Right lobe of liver (tissue), 6 donors: ENCODE data around the gene DUSP15. TPM values are rescaled to one million over a fixed set of nuclear protein-coding genes. Genes with fewer than 3 reads are reported as not detected.

Source experiments
- ATAC-seq, 4 donors: fragments of 200-7000 bp; cut with Tn5 transposase; one replicate each; pipeline ENCODE4 v1.9.1; 2020; ENCODE audit warnings: mild to moderate bottlenecking in 4 of 4, moderate library complexity in 4 of 4
- DNase-seq, 3 donors: peaks; one replicate each; pipeline ENCODE4 v3.0.0-alpha.2; 2020
- H3K27ac ChIP-seq, 3 donors: fragments of 200-600 bp; one replicate each; pipeline ENCODE4 v1.8.0; 2022
- H3K27me3 ChIP-seq, 2 donors: fragments of 200-600 bp; one replicate each; pipeline ENCODE4 v1.8.0; 2022
- H3K36me3 ChIP-seq, 4 donors: fragments of 200-600 bp; sonication (generic) in 1 of 4; one replicate each; pipeline versions ENCODE4 v1.5.1 to v1.8.0; 2017 to 2022; ENCODE audit warnings: control low read depth in 1 of 4
- H3K4me1 ChIP-seq, 4 donors: fragments of 200-600 bp; sonication (generic) in 1 of 4; one replicate each; pipeline versions ENCODE4 v1.5.1 to v1.8.0; 2017 to 2022; ENCODE audit warnings: control low read depth in 1 of 4
- H3K4me3 ChIP-seq, 3 donors: fragments of 200-600 bp; one replicate each; pipeline ENCODE4 v1.8.0; 2022
- H3K9me3 ChIP-seq, 4 donors: fragments of 200-600 bp; sonication (generic) in 1 of 4; one replicate each; pipeline versions ENCODE4 v1.5.1 to v1.8.0; 2017 to 2022; ENCODE audit warnings: control low read depth in 1 of 4
- POLR2A ChIP-seq: fragments of 450-650 bp; IDR thresholded peaks from one replicate; pipeline ENCODE4 v1.6.1; 2017; ENCODE audit warnings: antibody characterized with exemption, mild to moderate bottlenecking
- whole genome bisulfite sequencing: methylation state at CpG from one replicate; pipeline ENCODE4 v1.1.6; 2018; ENCODE audit warnings: low coverage, low lambda C conversion rate; ENCODE audit not compliant: insufficient coverage; ENCODE audit errors: missing lambda C conversion rate; 5-methylcytosine and 5-hydroxymethylcytosine counted together
- intact Hi-C, 2 donors: fragments of 100-400 bp; cut with DNase I; formaldehyde crosslinking; loops; one replicate each; pipeline versions ENCODE4 v1.11.2 to v1.14.1; 2022
- total RNA-seq, 6 experiments: library from RNA; depleted of rRNA in 2 of 6; stranded (reverse); fragments of >200 nt in 2 of 6; fragmentation: NEBNext Ultra II Directional in 3 of 6; extraction: Animal tissue kit (Norgen Biotek cat#: 25700) in 3 of 6; gene quantifications; one replicate each; pipeline versions ENCODE4 v1.1.0 to v1.2.4, GENCODE V29; 2016 to 2023
- TF ChIP-seq, protein P1 (sequence below), 4 donors: fragments of 200-600 bp in 3 of 4; fragments of 450-650 bp in 1 of 4; IDR thresholded peaks; one replicate each; pipeline versions ENCODE4 v1.5.1 to v1.8.0; 2016 to 2022; ENCODE audit warnings: antibody characterized with exemption in 4 of 4, mild to moderate bottlenecking in 2 of 4
- donor health status: DM: no; HTN: yes; CAD: no.
- donor health status: DM: no; HTN: no; CAD: no.
- donor health status: DM: no; HTN: no; CAD: no.
- donor health status: DM: no; HTN: yes; CAD: no.
- donor health status: DM: no; HTN: yes; CAD: no.

The DUSP15 gene
- total RNA-seq, 6 experiments from 2014 or later, result 0.22 to 1.1 (median 0.42) TPM; not detected in 3

GRCh38 chr20:31845300-31845863 is 24.9 kb downstream of the DUSP15 start, which contains the start of gene FOXS1:
TSS of gene FOXS1 (minus strand) at chr20:31845604. CDS start at chr20:31845542, 62 bp downstream.
- intact Hi-C loops, result loop anchor here in 1 of 2 donors (10.0 kb wide), 1 partner anchor 249 kb away; no protein-coding TSS in a partner anchor
- ATAC-seq, result peak in 2 of 4 donors; percentile 3 to 12
- TF ChIP-seq, protein P1, sequence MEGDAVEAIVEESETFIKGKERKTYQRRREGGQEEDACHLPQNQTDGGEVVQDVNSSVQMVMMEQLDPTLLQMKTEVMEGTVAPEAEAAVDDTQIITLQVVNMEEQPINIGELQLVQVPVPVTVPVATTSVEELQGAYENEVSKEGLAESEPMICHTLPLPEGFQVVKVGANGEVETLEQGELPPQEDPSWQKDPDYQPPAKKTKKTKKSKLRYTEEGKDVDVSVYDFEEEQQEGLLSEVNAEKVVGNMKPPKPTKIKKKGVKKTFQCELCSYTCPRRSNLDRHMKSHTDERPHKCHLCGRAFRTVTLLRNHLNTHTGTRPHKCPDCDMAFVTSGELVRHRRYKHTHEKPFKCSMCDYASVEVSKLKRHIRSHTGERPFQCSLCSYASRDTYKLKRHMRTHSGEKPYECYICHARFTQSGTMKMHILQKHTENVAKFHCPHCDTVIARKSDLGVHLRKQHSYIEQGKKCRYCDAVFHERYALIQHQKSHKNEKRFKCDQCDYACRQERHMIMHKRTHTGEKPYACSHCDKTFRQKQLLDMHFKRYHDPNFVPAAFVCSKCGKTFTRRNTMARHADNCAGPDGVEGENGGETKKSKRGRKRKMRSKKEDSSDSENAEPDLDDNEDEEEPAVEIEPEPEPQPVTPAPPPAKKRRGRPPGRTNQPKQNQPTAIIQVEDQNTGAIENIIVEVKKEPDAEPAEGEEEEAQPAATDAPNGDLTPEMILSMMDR (IDR thresholded peaks at IDR 0.05), result no peak
- no peak within 1 kb of the TSS for H3K27ac ChIP-seq
- H3K4me1 ChIP-seq, result no peaks in the 10 kb centered on the region
- 44% methylated on average over 3 of the region's 21 CpGs for WGBS
- H3K9me3 ChIP-seq, result no peaks in the 10 kb centered on the region
- no peak for DNase-seq
- no peak within 1 kb of the TSS for H3K4me3 ChIP-seq
- H3K27me3 ChIP-seq, result no peaks in the 10 kb centered on the region
- H3K36me3 ChIP-seq, result no peaks in the 10 kb centered on the region

DNA sequence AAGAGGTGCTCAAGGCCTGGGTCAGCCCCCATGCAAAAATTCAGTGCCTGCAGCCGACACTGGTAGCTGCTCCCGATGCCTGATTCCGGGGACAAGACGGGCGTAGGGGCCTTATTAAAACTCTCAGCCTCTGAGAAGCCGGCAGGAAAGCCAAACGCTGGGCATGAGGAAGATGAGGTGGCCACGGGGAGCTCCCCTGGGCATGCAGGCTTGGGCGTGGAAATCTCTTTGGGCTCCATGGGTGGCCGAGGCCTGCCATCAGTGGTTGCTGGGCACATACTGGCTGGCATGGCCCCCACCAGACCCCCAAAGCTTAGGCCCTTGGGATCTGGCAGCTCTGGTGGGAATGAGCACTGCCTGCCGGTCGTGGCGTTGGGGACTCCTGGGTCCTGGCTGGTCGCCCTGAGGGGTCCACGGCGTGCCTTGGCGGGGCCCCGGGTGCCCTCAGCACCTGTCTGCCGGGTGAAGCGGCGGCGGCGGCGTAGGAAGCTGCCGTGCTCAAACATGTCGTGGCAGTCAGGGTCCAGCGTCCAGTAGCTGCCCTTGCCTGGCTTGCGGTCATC is 25.5 kb downstream of the DUSP15 start:
- no peak overlapping the region for H3K27ac ChIP-seq
- H3K36me3 ChIP-seq, result no peaks in the 10 kb centered on the region
- WGBS, result 83% methylated on average over 8 of the region's 28 CpGs
- no peaks in the 10 kb centered on the region for H3K4me1 ChIP-seq
- no peak for TF ChIP-seq POLR2A
- TF ChIP-seq, protein P1 (IDR thresholded peaks at IDR 0.05), result no peak
- intact Hi-C loops, result loop anchor here in 1 of 2 donors (10.0 kb wide), 1 partner anchor 250 kb away; no protein-coding TSS in a partner anchor
- ATAC-seq (no peak), DNase-seq (no peak)
- no peaks in the 10 kb centered on the region for H3K9me3 ChIP-seq
- no peaks in the 10 kb centered on the region for H3K27me3 ChIP-seq
- no peak overlapping the region for H3K4me3 ChIP-seq

DNA sequence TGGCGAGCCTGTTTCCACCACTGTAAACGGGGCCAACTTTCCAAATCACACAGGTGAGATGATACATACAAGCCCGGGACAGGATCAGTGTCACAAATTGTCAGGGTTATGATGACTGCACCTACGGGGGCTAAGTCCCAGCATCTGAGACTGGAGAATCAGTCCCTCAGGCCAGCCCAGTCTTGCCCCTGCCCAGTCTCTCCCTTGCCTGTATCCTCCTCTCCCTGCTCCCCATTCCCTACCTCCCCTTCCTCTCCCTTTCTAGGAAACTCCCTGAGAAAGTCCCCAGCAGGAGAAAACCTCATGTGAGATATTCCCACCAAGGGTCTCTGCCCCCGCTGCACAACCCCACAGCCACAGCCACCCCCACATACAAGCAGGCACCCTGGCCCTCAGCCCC is 26.4 kb downstream of the DUSP15 start:
- H3K27ac ChIP-seq, result no peak overlapping the region
- 86% methylated on average over 2 of the region's 5 CpGs for WGBS
- no peaks in the 10 kb centered on the region for H3K9me3 ChIP-seq

GRCh38 chr20:31843288-31843687 is 27.0 kb downstream of the DUSP15 start:
- no peak for ATAC-seq
- Histone ChIP-seq H3K27me3 (no peaks in the 10 kb centered on the region), H3K27ac (no peak overlapping the region), H3K4me3 (no peak overlapping the region), H3K9me3 (no peaks in the 10 kb centered on the region), H3K36me3 (no peaks in the 10 kb centered on the region), H3K4me1 (no peaks in the 10 kb centered on the region)
- TF ChIP-seq, protein P1 (IDR thresholded peaks at IDR 0.05), result no peak
- no peak for TF ChIP-seq POLR2A
- intact Hi-C loops, result loop anchor here in 1 of 2 donors (10.0 kb wide), 1 partner anchor 252 kb away; no protein-coding TSS in a partner anchor
- 59% methylated on average over 4 of the region's 6 CpGs for WGBS
- DNase-seq, result no peak

More for the DNA sequence above, 26.4 kb downstream of the DUSP15 start:
- ATAC-seq, result no peak
- TF ChIP-seq, protein P1 (IDR thresholded peaks at IDR 0.05), result no peak
- TF ChIP-seq POLR2A, result no peak
- Histone ChIP-seq H3K4me3 (no peak overlapping the region), H3K4me1 (no peaks in the 10 kb centered on the region), H3K36me3 (no peaks in the 10 kb centered on the region), H3K27me3 (no peaks in the 10 kb centered on the region)
- no peak for DNase-seq
- intact Hi-C loops, result loop anchor here in 1 of 2 donors (10.0 kb wide), 1 partner anchor 251 kb away; no protein-coding TSS in a partner anchor
